ENCODE measurements around the gene CLNK.

Gene CLNK

GRCh38 chr4:10462876-10463275, 221.7 kb downstream of the CLNK start:
- TF ChIP-seq, protein P1, sequence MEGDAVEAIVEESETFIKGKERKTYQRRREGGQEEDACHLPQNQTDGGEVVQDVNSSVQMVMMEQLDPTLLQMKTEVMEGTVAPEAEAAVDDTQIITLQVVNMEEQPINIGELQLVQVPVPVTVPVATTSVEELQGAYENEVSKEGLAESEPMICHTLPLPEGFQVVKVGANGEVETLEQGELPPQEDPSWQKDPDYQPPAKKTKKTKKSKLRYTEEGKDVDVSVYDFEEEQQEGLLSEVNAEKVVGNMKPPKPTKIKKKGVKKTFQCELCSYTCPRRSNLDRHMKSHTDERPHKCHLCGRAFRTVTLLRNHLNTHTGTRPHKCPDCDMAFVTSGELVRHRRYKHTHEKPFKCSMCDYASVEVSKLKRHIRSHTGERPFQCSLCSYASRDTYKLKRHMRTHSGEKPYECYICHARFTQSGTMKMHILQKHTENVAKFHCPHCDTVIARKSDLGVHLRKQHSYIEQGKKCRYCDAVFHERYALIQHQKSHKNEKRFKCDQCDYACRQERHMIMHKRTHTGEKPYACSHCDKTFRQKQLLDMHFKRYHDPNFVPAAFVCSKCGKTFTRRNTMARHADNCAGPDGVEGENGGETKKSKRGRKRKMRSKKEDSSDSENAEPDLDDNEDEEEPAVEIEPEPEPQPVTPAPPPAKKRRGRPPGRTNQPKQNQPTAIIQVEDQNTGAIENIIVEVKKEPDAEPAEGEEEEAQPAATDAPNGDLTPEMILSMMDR (conservative IDR thresholded peaks at IDR 0.05; ENCODE audit: control insufficient read depth, insufficient read depth, low read depth, low read length) = no peak
- no peak overlapping the region for H3K4me3 ChIP-seq (ENCODE audit: control insufficient read depth, low read depth, low read length)
- no peak for DNase-seq (ENCODE audit: low read depth)

DNA sequence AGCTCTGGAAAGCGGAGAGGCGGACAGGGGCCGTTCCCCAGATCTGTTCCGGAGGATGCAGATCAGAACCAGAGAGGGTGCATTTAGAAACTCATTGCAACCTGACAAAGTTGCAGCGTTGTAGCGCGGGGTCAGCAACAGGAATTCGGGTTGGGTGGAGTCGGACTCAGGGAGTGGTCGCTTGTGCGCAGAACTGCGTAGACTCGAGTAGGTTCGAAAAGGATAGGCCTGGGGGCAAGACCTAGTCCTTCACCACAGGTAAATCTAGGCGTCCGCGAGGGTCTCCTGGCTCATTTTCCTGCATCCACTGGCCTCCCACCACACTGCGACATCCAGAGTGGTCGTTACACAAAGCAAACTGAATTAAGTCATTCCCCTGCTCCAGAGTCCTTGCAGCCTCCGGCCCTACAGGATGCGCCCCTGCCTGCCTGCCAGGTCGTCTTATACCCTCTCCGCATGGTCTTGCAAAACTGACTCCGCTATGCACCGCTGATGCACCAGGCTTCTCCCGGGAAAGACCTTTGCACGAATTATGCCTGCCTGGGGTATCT, 222.6 kb downstream of the CLNK start:
- no peak for DNase-seq (ENCODE audit: low read depth)
- TF ChIP-seq, protein P1 (conservative IDR thresholded peaks at IDR 0.05; ENCODE audit: control insufficient read depth, insufficient read depth, low read depth, low read length) = no peak
- peak overlapping the region; percentile 25 for H3K4me3 ChIP-seq (ENCODE audit: control insufficient read depth, low read depth, low read length)

- peak; percentile 54 for DNase-seq (ENCODE audit: low read depth)
- H3K4me3 ChIP-seq (ENCODE audit: control insufficient read depth, low read depth, low read length) = peak overlapping the region; percentile 25
- TF ChIP-seq, protein P1 (conservative IDR thresholded peaks at IDR 0.05; ENCODE audit: control insufficient read depth, insufficient read depth, low read depth, low read length) = no peak
Measured at GRCh38 chr4:10461091-10461849, 223.3 kb downstream of the CLNK start.

GRCh38 chr4:10460313-10461047, 224.1 kb downstream of the CLNK start:
- H3K4me3 ChIP-seq (ENCODE audit: control insufficient read depth, low read depth, low read length) = no peak overlapping the region
- TF ChIP-seq, protein P1 (conservative IDR thresholded peaks at IDR 0.05; ENCODE audit: control insufficient read depth, insufficient read depth, low read depth, low read length) = no peak
- DNase-seq (ENCODE audit: low read depth) = no peak

DNA sequence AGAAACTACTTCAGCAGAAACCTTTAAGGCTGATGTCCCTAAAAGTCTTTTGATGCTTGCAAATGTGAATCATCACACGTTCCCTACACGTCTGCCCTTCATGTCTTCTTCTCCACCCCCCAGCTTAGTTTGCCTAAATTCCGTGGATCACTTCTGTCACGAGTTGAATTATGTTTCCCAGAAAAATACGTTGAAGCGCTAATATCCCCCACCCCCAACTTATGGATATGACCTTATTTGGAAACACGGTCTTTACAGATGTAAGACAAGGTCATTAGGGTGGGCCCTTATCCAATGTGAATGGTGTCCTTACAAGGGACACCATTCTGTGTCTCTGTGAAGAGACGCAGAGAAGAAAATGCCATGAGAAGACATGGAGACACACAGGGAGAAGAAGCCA, 225.3 kb downstream of the CLNK start:
- H3K4me3 ChIP-seq (ENCODE audit: control insufficient read depth, low read depth, low read length) = no peak overlapping the region
- TF ChIP-seq, protein P1 (conservative IDR thresholded peaks at IDR 0.05; ENCODE audit: control insufficient read depth, insufficient read depth, low read depth, low read length) = no peak
- DNase-seq (ENCODE audit: low read depth) = no peak

DNA sequence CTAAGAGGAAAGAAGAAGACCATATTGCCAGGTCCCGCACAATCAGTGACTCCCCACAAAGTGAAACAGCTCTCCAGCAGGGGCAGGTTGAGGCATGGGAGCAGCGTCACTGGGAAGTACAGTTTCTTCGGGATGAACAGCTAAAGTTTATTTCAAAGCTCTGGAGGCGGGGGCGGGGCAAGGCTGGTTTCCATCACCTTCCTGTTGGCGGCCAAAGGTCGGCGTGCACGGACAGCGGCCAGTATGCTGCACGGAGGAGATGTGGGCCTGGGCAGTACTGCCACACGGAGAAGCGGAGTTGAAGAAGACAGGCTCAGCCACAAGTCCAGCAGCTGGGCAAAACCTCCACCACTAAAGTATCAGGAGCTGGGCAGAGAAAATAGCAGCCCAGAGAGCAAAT, 226.4 kb downstream of the CLNK start:
- TF ChIP-seq, protein P1 (conservative IDR thresholded peaks at IDR 0.05; ENCODE audit: control insufficient read depth, insufficient read depth, low read depth, low read length) = no peak
- H3K4me3 ChIP-seq (ENCODE audit: control insufficient read depth, low read depth, low read length) = no peak overlapping the region
- no peak for DNase-seq (ENCODE audit: low read depth)
